OCI-LY3 (cell line): Measurements from ENCODE around the gene NTN3.

Source experiments
- CTCF ChIP-seq: fragments of 200-600, 300-600 bp; sonication (generic); IDR thresholded peaks from 2 replicates; pipeline ENCODE4 v1.5.1; 2014; ENCODE audit warnings: antibody characterized with exemption, low read length, low read depth
- EZH2phosphoT487 ChIP-seq: fragments of 200-600 bp; shearing (Covaris generic); IDR thresholded peaks from 2 replicates; pipeline ENCODE4 v1.6.1; 2018; ENCODE audit warnings: antibody characterized with exemption, mixed run types, low read depth

GRCh38 chr16:2490190-2491105, 19.4 kb downstream of the NTN3 start:
- TF ChIP-seq CTCF: no peak
- no peak for TF ChIP-seq EZH2phosphoT487
